Adipocyte (in vitro differentiated cells): ENCODE data around the gene TOP2A.
A peak's percentile ranks its signal among the peaks of the same experiment; 100 is the strongest.

ENCODE experiments used
- DNase-seq: peaks from one replicate; pipeline ENCODE4 v3.0.0-alpha.2; 2015; ENCODE audit warnings: low read depth
- H3K27me3 ChIP-seq: replicated peaks from 2 replicates; pipeline ENCODE4 v1.7.0; 2013; ENCODE audit warnings: mild to moderate bottlenecking, low read length, moderate library complexity; ENCODE audit not compliant: control insufficient read depth, insufficient read depth
- H3K36me3 ChIP-seq: 2 replicates; pipeline ENCODE4 v1.7.0; 2013; ENCODE audit warnings: low read length, mild to moderate bottlenecking, moderate library complexity; ENCODE audit not compliant: control insufficient read depth, insufficient read depth, severe bottlenecking
- H3K4me1 ChIP-seq: 2 replicates; pipeline ENCODE4 v1.7.0; 2013; ENCODE audit warnings: mild to moderate bottlenecking, low read length, moderate library complexity; ENCODE audit not compliant: control insufficient read depth, insufficient read depth
- H3K4me3 ChIP-seq: 2 replicates; pipeline ENCODE4 v1.7.0; 2013; ENCODE audit warnings: mild to moderate bottlenecking, low read length, moderate library complexity
- H3K9ac ChIP-seq: 2 replicates; pipeline ENCODE4 v1.7.0; 2013; ENCODE audit warnings: mild to moderate bottlenecking, low read length, moderate library complexity
- H3K9me3 ChIP-seq: 2 replicates; pipeline ENCODE4 v1.7.0; 2013; ENCODE audit warnings: mild to moderate bottlenecking, low read length, moderate library complexity; ENCODE audit not compliant: control insufficient read depth

TOP2A gene

GRCh38 chr17:40362696-40363110 lies 55.0 kb downstream of the TOP2A start:
- Histone ChIP-seq H3K9me3 (no peaks in the 10 kb centered on the region), H3K9ac (peak overlapping the region; percentile 84), H3K4me1 (peaks cover 21% of the 10 kb centered on the region), H3K36me3 (no peaks in the 10 kb centered on the region), H3K27me3 (no peaks in the 10 kb centered on the region), H3K4me3 (peak overlapping the region; percentile 83)
- peak; percentile 86 for DNase-seq

GRCh38 chr17:40361925-40362695 lies 55.6 kb downstream of the TOP2A start:
- Histone ChIP-seq H3K4me3 (peak overlapping the region; percentile 83), H3K36me3 (no peaks in the 10 kb centered on the region), H3K27me3 (no peaks in the 10 kb centered on the region), H3K4me1 (peaks cover 23% of the 10 kb centered on the region), H3K9ac (peak overlapping the region; percentile 84), H3K9me3 (no peaks in the 10 kb centered on the region)
- no peak for DNase-seq

- no peak overlapping the region for H3K4me3 ChIP-seq
- H3K36me3 ChIP-seq: peaks cover 3% of the 10 kb centered on the region
- no peaks in the 10 kb centered on the region for H3K9me3 ChIP-seq
- DNase-seq: no peak
- H3K27me3 ChIP-seq: no peaks in the 10 kb centered on the region
- H3K4me1 ChIP-seq: peaks cover 23% of the 10 kb centered on the region
- no peak overlapping the region for H3K9ac ChIP-seq
These were observed 56.4 kb downstream of the TOP2A start for GRCh38 chr17:40361063-40361924.

- H3K4me3 ChIP-seq: no peak overlapping the region
- DNase-seq: no peak
- H3K4me1 ChIP-seq: peaks cover 30% of the 10 kb centered on the region
- peaks cover 11% of the 10 kb centered on the region for H3K36me3 ChIP-seq
- H3K9ac ChIP-seq: no peak overlapping the region
- no peaks in the 10 kb centered on the region for H3K27me3 ChIP-seq
- no peaks in the 10 kb centered on the region for H3K9me3 ChIP-seq
These were observed 57.6 kb downstream of the TOP2A start for GRCh38 chr17:40360091-40360490.

GRCh38 chr17:40358323-40359038 lies 59.2 kb downstream of the TOP2A start:
- peak overlapping the region; percentile 65 for H3K4me3 ChIP-seq
- DNase-seq: peak; percentile 97
- peaks cover 21% of the 10 kb centered on the region for H3K4me1 ChIP-seq
- H3K36me3 ChIP-seq: peaks cover 20% of the 10 kb centered on the region
- H3K9me3 ChIP-seq: no peaks in the 10 kb centered on the region
- H3K27me3 ChIP-seq: no peaks in the 10 kb centered on the region
- peak overlapping the region; percentile 85 for H3K9ac ChIP-seq

- H3K9me3 ChIP-seq: no peaks in the 10 kb centered on the region
- H3K36me3 ChIP-seq: peaks cover 30% of the 10 kb centered on the region
- H3K4me1 ChIP-seq: peaks cover 28% of the 10 kb centered on the region
- H3K27me3 ChIP-seq: no peaks in the 10 kb centered on the region
- H3K4me3 ChIP-seq: no peak overlapping the region
- DNase-seq: no peak
- H3K9ac ChIP-seq: peak overlapping the region; percentile 11
These were observed 60.5 kb downstream of the TOP2A start for GRCh38 chr17:40356990-40357881.

DNA sequence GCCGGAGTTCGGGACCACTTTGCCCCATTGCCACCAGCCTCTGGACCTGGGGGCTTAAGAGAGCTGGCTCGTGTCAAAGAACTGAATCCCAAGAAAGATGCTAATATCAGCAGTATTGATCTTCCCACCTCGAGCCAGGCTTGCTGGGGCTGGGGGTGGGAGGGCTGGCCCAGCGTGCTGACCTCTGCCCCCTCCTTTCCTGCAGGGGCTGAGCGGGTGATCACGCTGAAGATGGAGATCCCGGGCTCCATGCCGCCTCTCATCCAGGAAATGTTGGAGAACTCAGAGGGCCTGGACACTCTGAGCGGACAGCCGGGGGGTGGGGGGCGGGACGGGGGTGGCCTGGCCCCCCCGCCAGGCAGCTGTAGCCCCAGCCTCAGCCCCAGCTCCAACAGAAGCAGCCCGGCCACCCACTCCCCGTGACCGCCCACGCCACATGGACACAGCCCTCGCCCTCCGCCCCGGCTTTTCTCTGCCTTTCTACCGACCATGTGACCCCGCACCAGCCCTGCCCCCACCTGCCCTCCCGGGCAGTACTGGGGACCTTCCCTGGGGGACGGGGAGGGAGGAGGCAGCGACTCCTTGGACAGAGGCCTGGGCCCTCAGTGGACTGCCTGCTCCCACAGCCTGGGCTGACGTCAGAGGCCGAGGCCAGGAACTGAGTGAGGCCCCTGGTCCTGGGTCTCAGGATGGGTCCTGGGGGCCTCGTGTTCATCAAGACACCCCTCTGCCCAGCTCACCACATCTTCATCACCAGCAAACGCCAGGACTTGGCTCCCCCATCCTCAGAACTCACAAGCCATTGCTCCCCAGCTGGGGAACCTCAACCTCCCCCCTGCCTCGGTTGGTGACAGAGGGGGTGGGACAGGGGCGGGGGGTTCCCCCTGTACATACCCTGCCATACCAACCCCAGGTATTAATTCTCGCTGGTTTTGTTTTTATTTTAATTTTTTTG lies 61.6 kb downstream of the TOP2A start:
- H3K4me3 ChIP-seq: no peak overlapping the region
- no peaks in the 10 kb centered on the region for H3K27me3 ChIP-seq
- H3K9me3 ChIP-seq: no peaks in the 10 kb centered on the region
- H3K4me1 ChIP-seq: peaks cover 31% of the 10 kb centered on the region
- H3K36me3 ChIP-seq: peaks cover 37% of the 10 kb centered on the region
- H3K9ac ChIP-seq: no peak overlapping the region
- no peak for DNase-seq

DNA sequence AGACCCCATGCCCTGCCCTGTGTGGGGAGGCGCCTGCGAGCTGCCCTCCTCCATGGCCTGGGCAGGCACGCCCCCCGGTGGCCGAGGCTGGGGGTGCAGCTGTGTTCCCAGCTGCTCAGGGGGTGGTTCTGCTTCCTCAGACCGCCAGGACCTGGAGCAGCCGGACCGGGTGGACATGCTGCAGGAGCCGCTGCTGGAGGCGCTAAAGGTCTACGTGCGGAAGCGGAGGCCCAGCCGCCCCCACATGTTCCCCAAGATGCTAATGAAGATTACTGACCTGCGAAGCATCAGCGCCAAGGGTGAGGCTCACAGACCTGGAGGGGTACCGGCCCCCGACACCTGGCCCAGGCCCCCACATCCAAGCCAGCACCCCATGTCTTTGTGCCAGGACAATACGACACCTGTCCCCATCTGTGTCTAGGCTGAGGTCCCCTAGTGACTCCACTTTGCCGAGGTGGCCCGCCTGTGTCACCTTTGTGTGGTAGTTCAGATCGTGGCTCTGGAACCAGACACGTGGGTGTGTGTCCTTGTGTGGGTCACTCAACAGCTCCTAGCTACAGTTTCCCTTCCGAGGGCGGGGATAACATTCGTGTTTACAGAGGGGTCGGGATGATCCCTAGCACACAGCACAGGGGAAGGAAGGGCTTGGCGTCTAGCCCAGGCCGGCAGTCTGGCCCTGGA lies 62.4 kb downstream of the TOP2A start:
- Histone ChIP-seq H3K4me3 (no peak overlapping the region), H3K9me3 (no peaks in the 10 kb centered on the region), H3K9ac (no peak overlapping the region), H3K36me3 (peaks cover 37% of the 10 kb centered on the region), H3K4me1 (peaks cover 33% of the 10 kb centered on the region), H3K27me3 (no peaks in the 10 kb centered on the region)
- DNase-seq: peak; percentile 70

DNA sequence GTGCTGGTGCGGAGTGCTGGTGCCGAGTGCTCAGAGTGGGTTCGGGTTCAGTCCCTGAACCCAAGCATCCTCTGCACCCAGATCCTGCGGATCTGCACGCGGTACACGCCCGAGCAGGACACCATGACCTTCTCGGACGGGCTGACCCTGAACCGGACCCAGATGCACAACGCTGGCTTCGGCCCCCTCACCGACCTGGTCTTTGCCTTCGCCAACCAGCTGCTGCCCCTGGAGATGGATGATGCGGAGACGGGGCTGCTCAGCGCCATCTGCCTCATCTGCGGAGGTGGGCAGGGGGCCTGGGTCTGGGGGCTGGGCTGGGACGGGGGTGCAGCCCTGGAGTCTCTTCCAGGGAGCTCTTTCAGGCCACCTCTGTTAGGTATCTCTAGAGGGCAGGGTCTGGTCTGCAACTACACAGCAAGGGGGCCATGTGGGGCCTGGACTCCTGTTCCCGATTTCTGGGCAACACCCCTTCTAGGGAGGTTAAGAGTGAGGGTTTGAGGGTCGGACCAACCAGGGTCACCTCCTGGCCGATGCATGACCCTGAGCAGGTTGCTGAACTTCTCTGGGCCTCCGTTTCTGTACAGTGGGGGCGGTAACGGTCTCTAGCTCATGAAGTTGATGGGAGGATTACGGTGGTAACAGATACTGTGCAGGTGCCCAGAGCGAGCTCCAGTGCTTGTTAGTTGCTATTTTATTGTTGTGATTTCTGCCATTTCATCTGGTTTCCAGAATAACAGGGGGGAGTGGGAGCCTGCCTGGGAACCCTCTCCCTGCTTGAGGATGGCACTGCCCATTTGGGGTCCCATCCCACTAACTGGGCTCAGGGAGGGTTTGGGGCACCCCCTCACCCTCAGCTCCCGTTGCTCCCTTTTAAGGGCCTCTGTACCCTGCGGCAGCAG lies 63.2 kb downstream of the TOP2A start:
- H3K9me3 ChIP-seq: no peaks in the 10 kb centered on the region
- no peak overlapping the region for H3K9ac ChIP-seq
- H3K4me3 ChIP-seq: no peak overlapping the region
- DNase-seq: no peak
- peaks cover 42% of the 10 kb centered on the region for H3K36me3 ChIP-seq
- H3K4me1 ChIP-seq: peaks cover 41% of the 10 kb centered on the region
- H3K27me3 ChIP-seq: no peaks in the 10 kb centered on the region
